Measurements from ENCODE around the gene PACRG.
"Not testable (repeated sequence)": the region's sequence is repeated elsewhere in the genome, so short reads cannot be mapped to it uniquely, and the experiment has no call there.

The PACRG gene

DNA sequence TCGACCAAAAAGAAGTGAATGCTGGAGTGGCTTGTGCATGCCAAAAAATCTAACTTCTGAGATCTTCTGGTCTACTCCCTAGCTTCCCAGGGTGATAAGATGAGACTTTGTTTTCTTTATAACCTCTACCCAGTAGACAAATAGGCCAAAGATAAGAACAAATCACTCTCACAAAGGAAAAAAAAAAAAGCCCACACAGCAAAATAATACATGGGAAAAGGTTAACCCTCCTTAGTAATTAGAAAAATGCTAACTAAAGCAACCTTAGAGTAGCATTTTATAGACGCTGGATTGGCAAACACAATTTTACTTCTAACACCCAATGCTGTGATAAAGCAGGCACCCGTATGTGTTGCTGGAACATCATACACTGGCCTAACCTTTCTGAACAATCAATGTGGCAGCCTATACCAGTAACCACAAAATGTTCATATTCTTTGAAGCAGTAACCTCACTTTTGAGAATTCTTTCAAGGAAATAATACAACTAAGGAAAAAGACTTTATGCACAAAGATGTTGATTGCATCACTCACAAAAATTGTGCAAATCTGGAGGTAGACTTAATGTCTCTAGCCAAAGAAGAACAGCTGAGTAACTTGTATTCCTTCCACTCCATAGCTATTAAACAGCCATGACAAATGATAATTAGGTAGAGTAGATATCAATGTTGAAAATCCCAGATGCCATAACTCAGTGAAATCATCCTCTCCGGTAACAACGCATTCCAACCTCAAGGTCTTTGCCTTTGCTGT lies 570.5 kb downstream of the PACRG start:
- no peak for DNase-seq

- no peak for DNase-seq
Measured at GRCh38 chr6:163300838-163301237, 573.1 kb downstream of the PACRG start.

DNA sequence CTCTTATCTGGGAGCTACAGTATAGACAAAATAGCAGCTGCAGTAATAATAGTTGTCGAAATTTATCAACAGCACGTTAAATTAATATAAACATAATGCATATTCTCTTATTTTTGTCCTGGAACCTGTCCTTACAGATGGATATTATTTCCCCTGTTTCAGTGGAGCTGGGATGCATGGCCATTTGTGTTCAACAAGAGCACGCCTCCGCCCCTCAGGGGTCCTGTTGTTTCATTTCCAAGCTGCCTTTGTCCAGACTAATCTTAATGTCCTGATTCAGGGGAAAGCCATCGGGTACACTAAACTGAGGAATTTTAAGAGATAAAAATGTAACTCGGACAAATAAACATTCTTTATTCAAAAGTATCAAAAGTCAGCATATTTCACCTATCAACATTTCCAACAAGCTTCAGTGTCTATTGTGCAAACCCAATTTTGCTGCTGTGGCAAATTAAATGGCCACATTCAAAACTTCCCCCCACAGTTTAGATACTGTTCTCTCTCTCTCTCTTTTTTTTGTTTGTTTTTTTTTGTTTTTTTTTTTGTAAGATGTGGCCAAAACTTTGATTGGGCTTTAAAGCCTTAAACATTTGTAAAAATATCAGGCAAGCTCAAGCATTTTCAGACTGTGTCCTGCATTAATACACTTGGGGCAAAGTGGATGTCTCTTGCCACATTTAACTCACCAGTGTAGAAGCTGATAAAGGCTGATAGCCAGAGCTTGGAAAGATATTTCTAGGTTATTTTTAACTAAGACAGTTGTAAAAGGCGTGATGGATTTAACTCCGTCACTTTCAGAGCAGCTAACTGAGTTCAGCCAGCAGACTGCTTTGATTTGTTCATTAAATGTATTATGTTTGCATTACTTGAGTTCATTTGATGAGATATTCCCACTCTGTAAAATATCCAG lies 574.2 kb downstream of the PACRG start:
- DNase-seq = no peak

DNA sequence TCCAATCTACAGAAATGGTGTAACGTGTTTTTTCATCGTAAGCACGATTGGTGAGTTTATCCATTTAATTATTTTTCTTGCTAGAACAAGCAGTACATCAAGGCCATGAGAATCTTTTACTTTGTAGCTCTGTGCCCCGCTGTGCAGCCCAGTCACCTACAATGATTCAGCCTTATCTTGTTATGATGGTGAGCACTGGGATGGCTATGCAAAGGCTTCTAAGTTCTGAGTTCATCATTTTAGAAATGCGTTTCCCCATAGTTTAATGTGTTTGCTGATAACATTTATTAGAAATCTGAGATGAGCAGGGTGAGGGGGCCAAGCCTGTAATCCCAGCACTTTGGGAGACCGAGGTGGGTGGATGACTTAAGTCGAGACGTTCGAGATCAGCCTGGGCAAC lies 575.0 kb downstream of the PACRG start:
- no peak for DNase-seq

DNA sequence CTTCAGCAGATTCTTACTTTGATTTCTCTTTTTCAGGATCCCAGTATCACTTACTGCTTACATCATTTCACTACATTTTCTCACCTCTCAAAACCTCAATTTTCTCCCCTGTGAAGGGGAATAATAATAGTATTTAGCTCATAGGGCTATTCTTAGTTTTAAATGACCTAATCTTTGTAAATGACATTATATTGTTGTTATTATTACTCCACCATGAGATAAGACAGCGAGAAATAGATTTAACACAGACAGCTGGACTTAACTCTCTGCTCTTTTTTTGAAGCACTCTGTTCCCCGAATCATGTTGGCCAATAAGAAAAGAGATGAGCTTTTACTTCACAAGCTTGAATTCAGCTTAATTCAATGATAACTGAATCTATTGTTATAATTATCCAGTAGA lies 578.2 kb downstream of the PACRG start:
- DNase-seq = no peak

DNA sequence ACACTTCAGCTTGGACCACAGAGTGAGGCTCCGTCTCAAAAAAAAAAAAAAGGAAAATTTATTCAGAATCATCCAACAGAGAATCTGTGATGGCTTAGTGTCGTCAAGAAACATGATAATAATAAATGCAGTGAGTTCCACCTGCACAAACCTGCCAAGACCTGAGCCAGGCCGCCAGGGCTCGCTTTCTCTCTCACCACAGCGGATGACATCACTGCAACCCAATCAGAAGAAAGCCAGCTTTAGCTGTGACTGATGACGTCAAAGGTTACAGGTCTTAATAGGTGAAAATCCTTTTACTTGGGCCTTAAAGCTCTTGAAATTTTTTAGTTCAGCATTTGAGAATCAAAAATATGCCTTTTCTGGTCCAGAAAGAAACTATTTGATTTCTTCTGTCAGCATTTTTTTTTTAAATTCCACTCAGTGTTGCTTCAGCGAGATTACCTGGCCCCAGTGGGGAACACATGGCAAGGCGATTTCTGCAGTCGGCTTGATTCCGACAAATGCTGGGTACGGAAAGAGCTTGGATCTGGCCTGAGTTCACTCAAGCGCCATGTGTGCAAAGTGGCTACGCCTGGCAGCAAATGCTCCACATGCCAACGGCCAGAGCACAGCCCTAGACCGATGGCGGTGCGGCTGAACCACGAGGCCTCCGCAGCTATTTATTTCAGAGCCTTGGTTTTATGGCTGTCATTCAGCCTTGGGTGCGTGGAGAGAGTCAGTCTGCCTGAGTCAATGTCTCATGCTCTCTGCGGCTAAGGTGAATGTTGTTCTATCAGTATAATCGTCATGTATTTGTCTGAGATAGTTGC lies 581.1 kb downstream of the PACRG start:
- no peak for DNase-seq

GRCh38 chr6:163309491-163310026 lies 581.8 kb downstream of the PACRG start:
- no peak for DNase-seq

DNA sequence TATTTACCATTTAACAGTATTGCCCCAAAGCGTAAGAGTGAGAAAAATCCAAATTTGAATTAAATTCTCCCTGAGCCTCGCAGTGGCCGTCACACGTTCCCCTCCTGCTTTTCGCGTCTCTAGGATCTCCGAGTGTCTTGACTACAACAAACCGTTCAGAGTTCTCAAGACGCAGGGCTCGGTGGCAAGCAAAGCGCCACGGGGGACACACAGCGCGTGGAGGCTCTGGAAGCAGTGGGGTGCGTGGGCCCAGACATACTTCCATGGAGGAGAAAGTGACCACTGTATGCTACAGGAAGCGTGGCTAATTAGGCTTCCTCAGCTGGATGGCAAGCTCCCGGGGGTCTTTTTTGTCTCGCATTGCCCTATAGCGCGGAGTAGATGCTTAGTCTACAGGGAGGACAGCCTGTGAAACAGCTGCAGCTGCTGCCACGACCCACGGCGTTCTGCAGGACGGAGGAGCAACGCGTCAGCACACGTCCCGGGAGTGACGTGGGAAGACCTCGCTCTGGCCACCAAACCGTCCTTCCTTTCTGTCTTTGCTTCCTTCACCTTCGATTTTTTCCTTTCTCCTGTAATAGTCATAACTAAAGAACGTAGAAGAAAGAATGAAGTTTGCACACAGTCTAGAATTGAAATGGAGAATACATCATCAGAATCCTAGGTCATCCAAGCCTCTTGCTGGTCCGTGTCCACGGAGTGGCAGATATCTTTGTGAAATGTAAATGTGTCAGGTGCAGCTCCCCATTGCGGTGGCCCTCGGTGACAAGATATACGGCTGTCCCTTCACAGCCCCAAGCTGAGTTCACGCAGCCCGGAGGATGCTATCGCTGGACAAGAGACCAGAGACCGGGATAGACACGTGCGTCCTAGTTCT lies 582.6 kb downstream of the PACRG start:
- DNase-seq = no peak

- DNase-seq = no peak
Measured at GRCh38 chr6:163310973-163311383, 583.2 kb downstream of the PACRG start.

GRCh38 chr6:163311830-163312229 lies 584.1 kb downstream of the PACRG start:
- DNase-seq = no peak

GRCh38 chr6:163313566-163313965 lies 585.8 kb downstream of the PACRG start:
- DNase-seq = no peak

GRCh38 chr6:163313981-163314380 lies 586.2 kb downstream of the PACRG start:
- no peak for DNase-seq

DNA sequence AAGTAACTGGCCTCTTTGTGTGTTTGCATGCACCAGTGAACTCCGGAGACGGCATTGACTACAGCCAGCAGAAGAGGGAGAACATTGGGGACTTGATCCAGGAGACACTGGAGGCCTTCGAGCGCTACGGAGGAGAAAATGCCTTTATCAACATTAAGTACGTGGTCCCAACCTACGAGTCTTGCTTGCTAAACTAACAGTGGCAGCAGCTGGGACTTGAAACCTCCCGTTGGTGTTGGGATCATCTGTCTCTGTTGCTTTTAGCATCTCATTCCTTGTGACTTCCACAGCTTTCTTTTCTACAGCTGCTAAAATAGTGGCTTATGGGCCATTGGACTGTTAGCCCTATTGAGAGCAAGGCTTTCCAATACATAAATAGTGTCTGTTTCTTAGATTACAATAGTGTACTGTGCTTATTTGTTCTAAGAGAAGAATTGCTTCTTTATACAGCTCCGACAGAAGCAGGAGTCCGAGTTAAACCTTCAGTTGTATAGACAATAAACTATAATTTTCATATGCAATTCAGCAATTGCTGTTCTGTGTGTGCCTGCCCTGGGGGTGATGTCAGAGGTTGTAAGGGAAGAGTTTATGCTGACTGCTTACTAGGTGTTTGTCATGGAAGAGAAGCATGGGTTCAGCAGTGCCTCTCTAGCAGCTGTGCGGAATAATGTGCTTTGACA lies 587.2 kb downstream of the PACRG start:
- no peak for DNase-seq

DNA sequence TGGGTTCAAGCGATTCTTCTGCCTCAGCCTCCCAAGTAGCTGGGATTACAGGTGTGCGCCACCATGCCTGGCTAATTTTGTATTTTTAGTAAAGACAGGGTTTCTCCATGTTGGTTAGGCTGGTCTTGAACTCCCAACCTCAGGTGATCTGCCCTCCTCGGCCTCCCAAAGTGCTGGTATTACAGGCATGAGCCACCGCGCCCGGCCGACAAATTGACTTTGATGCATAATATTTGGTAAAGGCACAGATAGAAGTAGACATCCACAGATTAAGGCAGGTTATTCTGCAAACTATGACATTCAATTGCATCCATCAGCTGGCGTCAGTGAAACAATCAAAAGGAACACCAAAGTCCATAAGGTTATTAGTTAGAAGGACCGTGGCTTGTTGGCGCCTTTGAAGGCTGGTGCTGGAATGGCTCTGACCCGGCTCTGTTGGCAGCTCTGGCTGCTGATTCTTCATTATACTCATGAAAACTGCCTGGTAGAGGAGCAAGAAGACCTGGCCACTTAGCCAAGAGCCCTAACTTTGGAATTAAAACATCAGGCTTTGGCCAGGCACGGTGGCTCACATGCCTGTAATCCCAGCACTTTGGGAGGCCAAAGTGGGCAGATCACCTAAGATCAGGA lies 589.2 kb downstream of the PACRG start:
- not testable (repeated sequence) for DNase-seq

DNA sequence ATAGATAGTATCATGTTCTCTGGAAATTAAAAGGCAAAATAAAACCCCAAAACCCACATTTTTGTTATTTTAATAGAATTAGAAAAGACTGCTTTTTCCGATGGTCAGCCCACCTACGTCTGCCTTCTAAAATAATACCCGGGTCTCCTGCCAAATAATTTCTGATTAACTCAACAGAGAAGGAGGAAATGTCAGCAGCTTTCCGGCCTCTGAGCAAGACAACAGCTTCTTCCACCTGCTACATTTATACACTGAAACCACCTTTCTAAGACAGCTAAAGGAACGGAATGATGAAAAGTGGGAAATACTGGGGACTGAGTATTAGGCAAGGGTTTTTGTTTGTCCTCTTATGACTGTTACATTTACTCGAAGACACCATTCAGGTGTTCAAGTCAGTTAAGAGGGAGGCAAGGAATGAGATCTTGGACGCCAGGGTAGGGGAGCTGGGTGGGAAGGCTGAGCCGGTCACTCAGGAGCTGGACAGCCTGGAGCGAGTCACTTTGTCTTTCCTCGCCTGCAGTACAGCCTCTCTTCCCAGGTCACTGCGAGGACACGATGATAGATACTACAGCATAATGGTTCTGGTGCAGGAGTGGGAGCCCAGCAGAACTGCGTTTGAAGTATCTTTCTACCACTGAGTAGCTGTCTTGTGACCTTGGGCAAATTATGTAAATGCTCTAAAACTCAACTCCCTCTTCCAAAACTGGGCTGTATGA lies 590.5 kb downstream of the PACRG start:
- no peak for DNase-seq

DNA sequence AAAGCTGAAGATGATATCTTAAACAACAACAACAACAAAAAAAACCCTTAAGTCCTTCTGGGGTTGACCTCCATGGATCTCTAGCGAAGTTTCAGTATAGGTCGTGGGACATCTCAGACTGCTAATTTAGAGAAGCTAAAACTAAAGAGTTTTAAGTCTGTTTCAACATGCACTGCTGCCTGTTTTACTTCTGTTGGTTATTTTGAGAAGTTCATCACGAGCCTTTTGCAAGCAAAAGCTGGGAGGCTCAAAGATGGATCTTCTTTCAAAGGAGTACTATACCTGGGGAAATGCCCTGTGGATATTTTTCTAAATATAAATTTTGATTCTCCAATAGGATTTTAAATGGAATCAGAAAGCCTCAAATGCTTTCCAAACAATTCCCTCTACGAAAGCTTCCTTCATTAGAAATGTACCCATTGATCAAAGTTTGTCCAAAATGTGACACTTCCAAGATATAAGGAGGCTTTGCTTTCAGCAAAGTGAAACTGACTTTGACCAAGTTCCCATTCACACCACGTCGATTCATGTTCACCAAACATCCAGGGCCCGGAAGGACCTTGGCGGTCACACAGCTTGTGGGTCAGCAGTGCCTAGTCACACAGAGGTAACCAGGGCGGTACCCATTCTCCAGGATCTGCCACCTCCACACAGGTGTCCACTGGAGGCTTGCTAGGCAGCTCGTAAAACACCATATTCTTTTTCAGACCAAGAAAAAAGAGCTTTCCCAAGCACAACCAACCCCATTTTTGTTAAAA lies 592.0 kb downstream of the PACRG start:
- DNase-seq = no peak

DNA sequence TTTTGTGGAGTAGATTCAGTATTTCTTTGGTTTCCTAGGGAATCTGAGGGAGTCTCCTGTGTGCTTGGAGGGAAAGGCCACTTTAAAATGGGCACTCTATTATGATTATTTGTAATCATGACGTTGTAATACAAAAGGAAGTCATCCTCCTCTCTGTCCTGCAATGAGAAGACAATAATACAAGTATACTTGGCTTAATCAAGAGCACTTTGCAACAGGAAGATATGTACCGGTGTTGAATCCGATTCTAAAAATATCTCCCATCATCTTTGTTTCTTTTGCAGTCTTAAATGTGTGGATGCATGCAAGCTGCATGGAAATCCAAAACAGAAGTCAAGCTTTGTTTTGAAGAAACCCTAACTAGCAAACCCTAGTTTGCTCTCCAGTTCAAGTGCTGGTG lies 592.6 kb downstream of the PACRG start:
- no peak for DNase-seq

GRCh38 chr6:163320804-163321203 lies 593.0 kb downstream of the PACRG start:
- DNase-seq = no peak

DNA sequence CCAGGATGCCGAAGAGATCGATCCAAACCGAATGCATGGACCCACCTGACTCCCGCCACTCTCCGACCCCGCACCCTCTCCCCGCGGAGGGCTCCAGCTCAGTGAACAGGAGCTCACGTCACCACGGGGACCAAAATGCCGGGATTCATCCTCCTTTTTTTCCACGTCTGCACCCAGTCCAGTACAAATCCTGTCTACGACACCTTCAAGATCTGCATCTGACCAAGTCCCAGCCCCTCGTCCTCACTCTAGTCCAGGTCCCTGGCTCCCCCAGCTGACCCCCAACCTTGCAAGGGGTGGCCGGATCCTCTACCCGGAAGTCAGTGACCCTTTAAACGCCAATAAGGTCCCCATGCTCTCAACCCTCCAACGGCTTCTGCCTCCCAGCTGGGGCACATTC lies 593.9 kb downstream of the PACRG start:
- DNase-seq = no peak
